Measurements from ENCODE around the gene ETFBKMT. TPM values are rescaled to one million over a fixed set of nuclear protein-coding genes. Genes with fewer than 3 reads are reported as not detected.
"Not testable (repeated sequence)": the region's sequence is repeated elsewhere in the genome, so short reads cannot be mapped to it uniquely, and the experiment has no call there.

The ETFBKMT gene
- total and polyA plus RNA-seq, 12 donors: 1.7 to 8.7 (median 5.9) TPM

- intact Hi-C loops (cut with DNase I): no loop called here
These were observed 55.2 kb downstream of the ETFBKMT start for GRCh38 chr12:31714406-31715271.

GRCh38 chr12:31715283-31715825 lies 55.9 kb downstream of the ETFBKMT start:
- peaks cover 0 to 26% (median 5%) of the 10 kb centered on the region in 9 donors for H3K36me3 ChIP-seq
- DNase-seq: no peak
- intact Hi-C loops (cut with DNase I): no loop called here
- peaks cover 0 to 16% (median 0%) of the 10 kb centered on the region in 11 donors for H3K9me3 ChIP-seq
- peak in 4 of 8 donors; percentile 33 to 63 (median 40) for ATAC-seq
- H3K4me1 ChIP-seq: peaks cover 0 to 17% (median 0%) of the 10 kb centered on the region in 9 donors
- WGBS, 2 donors: 65 to 66% methylated on average over 5 of the region's 5 CpGs
- no peaks in the 10 kb centered on the region for H3K27me3 ChIP-seq
- H3K27ac ChIP-seq: peak overlapping the region in 7 of 10 donors; percentile 9 to 89 (median 26)
- TF ChIP-seq CTCF (IDR thresholded peaks at IDR 0.05): no peak
- H3K4me3 ChIP-seq: no peak overlapping the region

More at GRCh38 chr12:31714406-31715271, 55.2 kb downstream of the ETFBKMT start:
- Histone ChIP-seq H3K4me1 (peaks cover 0 to 17% (median 0%) of the 10 kb centered on the region in 9 donors), H3K4me3 (no peak overlapping the region), H3K9me3 (peaks cover 0 to 16% (median 0%) of the 10 kb centered on the region in 11 donors), H3K27me3 (no peaks in the 10 kb centered on the region), H3K27ac (peak overlapping the region in 4 of 10 donors; percentile 9 to 89 (median 24)), H3K36me3 (peaks cover 0 to 24% (median 5%) of the 10 kb centered on the region in 9 donors)
- no peak for TF ChIP-seq CTCF (IDR thresholded peaks at IDR 0.05)
- DNase-seq (no peak), ATAC-seq (no peak)
- 95 to 98% methylated on average over 3 of the region's 3 CpGs for WGBS, 2 donors

- H3K36me3 ChIP-seq: peaks cover 0 to 26% (median 5%) of the 10 kb centered on the region in 9 donors
- DNase-seq; H3K4me3 ChIP-seq; H3K27me3 ChIP-seq; H3K27ac ChIP-seq; intact Hi-C loops (cut with DNase I); ATAC-seq: not testable (repeated sequence)
- WGBS, 2 donors: 98 to 99% methylated on average over 4 of the region's 4 CpGs
- H3K9me3 ChIP-seq: peaks cover 0 to 25% (median 0%) of the 10 kb centered on the region in 11 donors
- peaks cover 0 to 20% (median 7%) of the 10 kb centered on the region in 9 donors for H3K4me1 ChIP-seq
These were observed 57.5 kb downstream of the ETFBKMT start for GRCh38 chr12:31716998-31717397.

- DNase-seq; H3K27ac ChIP-seq; H3K27me3 ChIP-seq; H3K4me3 ChIP-seq; ATAC-seq; intact Hi-C loops (cut with DNase I): not testable (repeated sequence)
- Histone ChIP-seq H3K4me1 (peaks cover 0 to 23% (median 9%) of the 10 kb centered on the region in 9 donors), H3K36me3 (peaks cover 0 to 32% (median 5%) of the 10 kb centered on the region in 9 donors), H3K9me3 (peaks cover 0 to 22% (median 0%) of the 10 kb centered on the region in 11 donors)
- WGBS, 2 donors: 96% methylated on average over 15 of the region's 15 CpGs
These were observed 59.2 kb downstream of the ETFBKMT start for GRCh38 chr12:31718542-31719198.

- Histone ChIP-seq H3K36me3 (peaks cover 0 to 32% (median 5%) of the 10 kb centered on the region in 9 donors), H3K4me1 (peaks cover 0 to 33% (median 12%) of the 10 kb centered on the region in 9 donors), H3K9me3 (peaks cover 0 to 14% (median 0%) of the 10 kb centered on the region in 11 donors), H3K27ac (no peak overlapping the region), H3K4me3 (no peak overlapping the region), H3K27me3 (no peaks in the 10 kb centered on the region)
- ATAC-seq (no peak), DNase-seq (no peak)
- WGBS, 2 donors: 99 to 100% methylated on average over 2 of the region's 2 CpGs
- intact Hi-C loops (cut with DNase I): loop anchor here in 2 of 10 donors (5.0 to 10.0 kb wide), 2 partner anchors 240 to 242 kb away; no protein-coding TSS in a partner anchor
- no peak for TF ChIP-seq CTCF (IDR thresholded peaks at IDR 0.05)
These were observed 63.1 kb downstream of the ETFBKMT start for GRCh38 chr12:31722580-31722979.
